Right lobe of liver (tissue), 6 donors: ENCODE data around the gene ASPHD2. TPM values are rescaled to one million over a fixed set of nuclear protein-coding genes. Genes with fewer than 3 reads are reported as not detected.

Source experiments
- ATAC-seq, 4 donors: fragments of 200-7000 bp; cut with Tn5 transposase; one replicate each; pipeline ENCODE4 v1.9.1; 2020; ENCODE audit warnings: mild to moderate bottlenecking in 4 of 4, moderate library complexity in 4 of 4
- DNase-seq, 3 donors: peaks; one replicate each; pipeline ENCODE4 v3.0.0-alpha.2; 2020
- H3K27ac ChIP-seq, 3 donors: fragments of 200-600 bp; one replicate each; pipeline ENCODE4 v1.8.0; 2022
- H3K27me3 ChIP-seq, 2 donors: fragments of 200-600 bp; one replicate each; pipeline ENCODE4 v1.8.0; 2022
- H3K36me3 ChIP-seq, 4 donors: fragments of 200-600 bp; sonication (generic) in 1 of 4; one replicate each; pipeline versions ENCODE4 v1.5.1 to v1.8.0; 2017 to 2022; ENCODE audit warnings: control low read depth in 1 of 4
- H3K4me1 ChIP-seq, 4 donors: fragments of 200-600 bp; sonication (generic) in 1 of 4; one replicate each; pipeline versions ENCODE4 v1.5.1 to v1.8.0; 2017 to 2022; ENCODE audit warnings: control low read depth in 1 of 4
- H3K4me3 ChIP-seq, 3 donors: fragments of 200-600 bp; one replicate each; pipeline ENCODE4 v1.8.0; 2022
- H3K9me3 ChIP-seq, 4 donors: fragments of 200-600 bp; sonication (generic) in 1 of 4; one replicate each; pipeline versions ENCODE4 v1.5.1 to v1.8.0; 2017 to 2022; ENCODE audit warnings: control low read depth in 1 of 4
- CTCF ChIP-seq, 4 donors: fragments of 200-600 bp in 3 of 4; fragments of 450-650 bp in 1 of 4; IDR thresholded peaks; one replicate each; pipeline versions ENCODE4 v1.5.1 to v1.8.0; 2016 to 2022; ENCODE audit warnings: antibody characterized with exemption in 4 of 4, mild to moderate bottlenecking in 2 of 4
- POLR2A ChIP-seq: fragments of 450-650 bp; IDR thresholded peaks from one replicate; pipeline ENCODE4 v1.6.1; 2017; ENCODE audit warnings: antibody characterized with exemption, mild to moderate bottlenecking
- intact Hi-C, 2 donors: fragments of 100-400 bp; cut with DNase I; formaldehyde crosslinking; loops; one replicate each; pipeline versions ENCODE4 v1.11.2 to v1.14.1; 2022
- small RNA-seq, 2 experiments: library from RNA; depleted of rRNA; stranded (forward); fragments of <200 nt; gene quantifications; one replicate each; pipeline ENCODE3, GENCODE V24; 2016
- total RNA-seq, 6 experiments: library from RNA; depleted of rRNA in 2 of 6; stranded (reverse); fragments of >200 nt in 2 of 6; fragmentation: NEBNext Ultra II Directional in 3 of 6; extraction: Animal tissue kit (Norgen Biotek cat#: 25700) in 3 of 6; gene quantifications; one replicate each; pipeline versions ENCODE4 v1.1.0 to v1.2.4, GENCODE V29; 2016 to 2023
- donor health status: DM: no; HTN: yes; CAD: no.
- donor health status: DM: no; HTN: no; CAD: no.
- donor health status: DM: no; HTN: no; CAD: no.
- donor health status: DM: no; HTN: yes; CAD: no.
- donor health status: DM: no; HTN: yes; CAD: no.

Gene ASPHD2
- total RNA-seq, 6 experiments from 2014 or later = 0.07 to 0.38 (median 0.12) TPM; not detected in 3

GRCh38 chr22:26494506-26494905 lies 65.4 kb downstream of the ASPHD2 start:
- Histone ChIP-seq H3K27ac (no peak overlapping the region), H3K4me1 (no peaks in the 10 kb centered on the region), H3K4me3 (no peak overlapping the region), H3K27me3 (no peaks in the 10 kb centered on the region), H3K36me3 (peaks cover 17 to 92% (median 58%) of the 10 kb centered on the region in 4 donors), H3K9me3 (no peaks in the 10 kb centered on the region)
- TF ChIP-seq POLR2A (no peak), CTCF (IDR thresholded peaks at IDR 0.05) (no peak)
- DNase-seq = no peak
- no peak for ATAC-seq
- intact Hi-C loops = no loop called here

Small RNA genes within 50 kb of the gene (small RNA-seq; reads per million reads assigned to genes)
- gene RNA5SP495 = 0.10 to 0.13 reads per million in 2 experiments

Other genes starting within 250 kb of the ASPHD2 start
- 10 to 100 TPM; 10.7 to 13.8 (median 12.6) TPM for gene HPS4, start 54.5 kb downstream of the ASPHD2 start, total RNA-seq
- gene SRRD, start 54.6 kb downstream of the ASPHD2 start, total RNA-seq = 10 to 100 TPM; 11.4 to 15.2 (median 11.8) TPM
- 10 to 100 TPM; 17.0 to 24.1 (median 21.6) TPM for gene TFIP11, start 83.2 kb downstream of the ASPHD2 start, total RNA-seq
- 100 to 1,000 TPM in 2 of 6 experiments, 10 to 100 TPM in 4; 53.2 to 117 (median 66.9) TPM for gene TPST2, start 160.9 kb downstream of the ASPHD2 start, total RNA-seq
- gene CRYBB1, start 188.8 kb downstream of the ASPHD2 start, total RNA-seq = under 1 TPM in 2 of 6 experiments, not detected in 4; 0.53 to 0.59 TPM
- not detected for gene CRYBA4, start 192.7 kb downstream of the ASPHD2 start, total RNA-seq
- gene MIAT, start 228.3 kb downstream of the ASPHD2 start, total RNA-seq = 1 to 10 TPM in 1 of 6 experiments, under 1 TPM in 5; 0.19 to 3.2 (median 0.47) TPM